ENCODE results near the gene GPR143.

DNA sequence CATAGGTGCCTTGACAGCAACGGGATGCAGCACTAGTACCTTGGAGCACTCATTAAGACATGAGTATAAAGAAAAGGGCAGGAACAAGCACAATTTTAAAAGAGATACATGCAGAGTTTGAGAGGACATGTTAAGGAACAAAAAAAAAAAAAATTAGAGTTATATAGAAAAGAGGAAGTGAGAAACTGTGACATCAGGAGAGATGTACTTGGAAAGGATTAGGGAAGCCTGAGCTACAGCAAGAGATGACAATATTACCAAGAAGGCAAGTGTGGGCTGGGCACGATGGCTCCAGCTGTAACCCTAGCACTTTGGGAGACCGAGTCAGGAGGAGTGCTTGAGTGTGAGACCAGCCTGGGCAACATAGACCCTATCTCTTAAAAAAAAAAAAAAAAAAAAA, 37.4 kb downstream of the GPR143 start:
- TF ChIP-seq, protein P1, sequence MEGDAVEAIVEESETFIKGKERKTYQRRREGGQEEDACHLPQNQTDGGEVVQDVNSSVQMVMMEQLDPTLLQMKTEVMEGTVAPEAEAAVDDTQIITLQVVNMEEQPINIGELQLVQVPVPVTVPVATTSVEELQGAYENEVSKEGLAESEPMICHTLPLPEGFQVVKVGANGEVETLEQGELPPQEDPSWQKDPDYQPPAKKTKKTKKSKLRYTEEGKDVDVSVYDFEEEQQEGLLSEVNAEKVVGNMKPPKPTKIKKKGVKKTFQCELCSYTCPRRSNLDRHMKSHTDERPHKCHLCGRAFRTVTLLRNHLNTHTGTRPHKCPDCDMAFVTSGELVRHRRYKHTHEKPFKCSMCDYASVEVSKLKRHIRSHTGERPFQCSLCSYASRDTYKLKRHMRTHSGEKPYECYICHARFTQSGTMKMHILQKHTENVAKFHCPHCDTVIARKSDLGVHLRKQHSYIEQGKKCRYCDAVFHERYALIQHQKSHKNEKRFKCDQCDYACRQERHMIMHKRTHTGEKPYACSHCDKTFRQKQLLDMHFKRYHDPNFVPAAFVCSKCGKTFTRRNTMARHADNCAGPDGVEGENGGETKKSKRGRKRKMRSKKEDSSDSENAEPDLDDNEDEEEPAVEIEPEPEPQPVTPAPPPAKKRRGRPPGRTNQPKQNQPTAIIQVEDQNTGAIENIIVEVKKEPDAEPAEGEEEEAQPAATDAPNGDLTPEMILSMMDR (IDR thresholded peaks at IDR 0.05; ENCODE audit: insufficient read depth, low read depth, low read length), result no peak
- no peak for TF ChIP-seq EZH2 (IDR thresholded peaks at IDR 0.05; ENCODE audit: insufficient read depth, low read length)

Measured in astrocyte (in vitro differentiated cells and primary cell).